Measurements from ENCODE around the gene JAGN1.
"Not testable (repeated sequence)": the region's sequence is repeated elsewhere in the genome, so short reads cannot be mapped to it uniquely, and the experiment has no call there.

Gene JAGN1

GRCh38 chr3:9918261-9919038 is 28.0 kb downstream of the JAGN1 start:
- DNase-seq (ENCODE audit: low spot score), result no peak

DNA sequence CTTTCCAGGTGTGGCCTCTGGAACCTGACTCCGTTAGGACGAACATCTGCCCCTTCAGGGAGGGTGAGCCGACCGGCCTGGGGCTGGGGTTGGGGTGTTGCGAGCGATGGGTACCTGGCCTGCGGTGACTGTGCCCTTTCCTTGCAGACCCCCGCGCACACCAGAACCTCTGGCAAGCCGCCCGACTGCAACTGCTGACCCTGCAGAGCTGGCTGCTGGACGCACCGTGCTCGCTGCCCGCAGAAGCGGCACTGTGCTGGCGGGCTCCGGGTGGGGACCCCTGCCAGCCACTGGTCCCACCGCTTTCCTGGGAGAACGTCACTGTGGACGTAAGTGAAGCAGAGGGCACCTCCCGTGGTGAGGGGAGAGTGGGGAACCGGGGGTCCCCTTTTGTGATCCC is 37.7 kb downstream of the JAGN1 start:
- DNase-seq (ENCODE audit: low spot score), result no peak

- no peak for DNase-seq (ENCODE audit: low spot score)
Observed at GRCh38 chr3:9930804-9931418, 40.5 kb downstream of the JAGN1 start.

GRCh38 chr3:9932535-9932842 is 42.1 kb downstream of the JAGN1 start:
- no peak for DNase-seq (ENCODE audit: low spot score)

DNA sequence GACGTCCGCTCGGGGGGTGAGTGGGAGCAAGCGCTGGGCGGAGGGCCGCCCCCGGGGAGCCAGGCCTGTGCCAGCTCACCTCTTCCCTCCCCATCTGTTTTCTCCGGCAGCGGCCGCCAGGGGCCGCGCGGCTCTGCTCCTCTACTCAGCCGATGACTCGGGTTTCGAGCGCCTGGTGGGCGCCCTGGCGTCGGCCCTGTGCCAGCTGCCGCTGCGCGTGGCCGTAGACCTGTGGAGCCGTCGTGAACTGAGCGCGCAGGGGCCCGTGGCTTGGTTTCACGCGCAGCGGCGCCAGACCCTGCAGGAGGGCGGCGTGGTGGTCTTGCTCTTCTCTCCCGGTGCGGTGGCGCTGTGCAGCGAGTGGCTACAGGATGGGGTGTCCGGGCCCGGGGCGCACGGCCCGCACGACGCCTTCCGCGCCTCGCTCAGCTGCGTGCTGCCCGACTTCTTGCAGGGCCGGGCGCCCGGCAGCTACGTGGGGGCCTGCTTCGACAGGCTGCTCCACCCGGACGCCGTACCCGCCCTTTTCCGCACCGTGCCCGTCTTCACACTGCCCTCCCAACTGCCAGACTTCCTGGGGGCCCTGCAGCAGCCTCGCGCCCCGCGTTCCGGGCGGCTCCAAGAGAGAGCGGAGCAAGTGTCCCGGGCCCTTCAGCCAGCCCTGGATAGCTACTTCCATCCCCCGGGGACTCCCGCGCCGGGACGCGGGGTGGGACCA is 42.6 kb downstream of the JAGN1 start:
- DNase-seq (ENCODE audit: low spot score), result peak; percentile 75

GRCh38 chr3:9933561-9934234 is 43.3 kb downstream of the JAGN1 start, which contains the start of gene CRELD1:
Gene CRELD1 (plus strand): TSS chr3:9933834. CDS start chr3:9934439, 605 bp downstream.
- peak; percentile 96 for DNase-seq (ENCODE audit: low spot score)

GRCh38 chr3:9934235-9934621 is 43.8 kb downstream of the JAGN1 start:
- no peak for DNase-seq (ENCODE audit: low spot score)

GRCh38 chr3:9934993-9935392 is 44.6 kb downstream of the JAGN1 start:
- DNase-seq (ENCODE audit: low spot score), result no peak

- no peak for DNase-seq (ENCODE audit: low spot score)
Observed at GRCh38 chr3:9935966-9936510, 45.6 kb downstream of the JAGN1 start.

GRCh38 chr3:9937486-9938238 is 47.3 kb downstream of the JAGN1 start:
- no peak for DNase-seq (ENCODE audit: low spot score)

GRCh38 chr3:9938966-9939365 is 48.6 kb downstream of the JAGN1 start:
- DNase-seq (ENCODE audit: low spot score), result no peak

- DNase-seq (ENCODE audit: low spot score), result not testable (repeated sequence)
Observed at GRCh38 chr3:9939906-9940305, 49.5 kb downstream of the JAGN1 start.

GRCh38 chr3:9940746-9941145 is 50.3 kb downstream of the JAGN1 start:
- no peak for DNase-seq (ENCODE audit: low spot score)

GRCh38 chr3:9942164-9942563 is 51.8 kb downstream of the JAGN1 start:
- DNase-seq (ENCODE audit: low spot score), result no peak

DNA sequence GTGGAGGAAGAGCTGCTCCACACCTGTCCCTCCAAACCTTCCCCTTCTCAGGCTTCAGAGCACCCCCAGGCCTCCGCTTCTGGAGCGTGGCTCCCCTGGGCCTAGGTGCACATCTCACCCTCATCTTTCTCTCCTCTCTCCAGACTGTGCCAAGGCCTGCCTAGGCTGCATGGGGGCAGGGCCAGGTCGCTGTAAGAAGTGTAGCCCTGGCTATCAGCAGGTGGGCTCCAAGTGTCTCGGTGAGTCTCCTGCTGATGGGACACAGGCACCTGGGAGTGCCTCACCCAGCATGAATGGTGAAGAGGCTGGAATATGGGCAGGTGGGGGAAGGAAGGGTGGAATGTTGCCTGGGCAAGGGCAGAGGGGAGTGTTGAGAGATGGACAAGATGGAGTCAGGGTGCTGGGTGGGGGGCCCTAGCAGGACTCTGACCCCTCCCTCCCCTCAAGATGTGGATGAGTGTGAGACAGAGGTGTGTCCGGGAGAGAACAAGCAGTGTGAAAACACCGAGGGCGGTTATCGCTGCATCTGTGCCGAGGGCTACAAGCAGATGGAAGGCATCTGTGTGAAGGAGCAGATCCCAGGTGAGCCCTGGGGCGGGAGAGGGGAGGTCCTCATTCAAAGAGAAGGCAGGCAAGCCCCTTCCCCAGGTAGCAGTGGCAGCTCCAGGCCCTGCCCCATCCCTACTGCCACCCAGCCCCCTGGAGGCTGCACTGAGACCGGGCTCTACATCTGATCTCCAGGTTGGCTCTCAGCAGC is 52.7 kb downstream of the JAGN1 start:
- no peak for DNase-seq (ENCODE audit: low spot score)
